ENCODE results near the gene POU2F1.

GRCh38 chr1:167367705-167368104 is 147.0 kb downstream of the POU2F1 start:
- TF ChIP-seq CTCF (IDR thresholded peaks at IDR 0.05 in 2 of 3, conservative IDR thresholded peaks at IDR 0.05 in 1 of 3; ENCODE audit: borderline replicate concordance in 1 of 3, insufficient read depth in 1 of 3, low read depth in 2 of 3, low read length in 2 of 3) (no peak), POLR2A (IDR thresholded peaks at IDR 0.05; ENCODE audit: borderline replicate concordance, extremely low read depth, insufficient read depth, insufficient read length) (no peak), EZH2 (IDR thresholded peaks at IDR 0.05) (no peak), ATF3 (IDR thresholded peaks at IDR 0.05) (no peak)

Measured in HCT116 (cell line).